Karpas-422 (cell line): ENCODE data around the gene USP24. TPM values are rescaled to one million over a fixed set of nuclear protein-coding genes. Genes with fewer than 3 reads are reported as not detected.
"Not testable (repeated sequence)": the region's sequence is repeated elsewhere in the genome, so short reads cannot be mapped to it uniquely, and the experiment has no call there.

Experiments used
- DNase-seq: peaks from one replicate; pipeline ENCODE4 v3.0.0-alpha.2; 2015
- H2AFZ ChIP-seq: fragments of 200-600 bp; sonication (generic); 2 replicates; pipeline ENCODE4 v1.6.1; 2014; ENCODE audit warnings: antibody characterized with exemption, low read length, mixed read lengths
- H3K27ac ChIP-seq: fragments of 200-600 bp; sonication (generic); 2 replicates; pipeline ENCODE4 v1.5.1; 2014; ENCODE audit warnings: mild to moderate bottlenecking, low read length, moderate library complexity
- H3K27me3 ChIP-seq: fragments of 200-600 bp; sonication (generic); 2 replicates; pipeline ENCODE4 v1.6.1; 2014; ENCODE audit warnings: low read length, mixed read lengths
- H3K36me3 ChIP-seq: fragments of 200-600 bp; sonication (generic); 2 replicates; pipeline ENCODE4 v1.6.1; 2014; ENCODE audit warnings: low read length, mixed read lengths; ENCODE audit not compliant: insufficient read depth
- H3K4me1 ChIP-seq: fragments of 200-600 bp; sonication (generic); 2 replicates; pipeline ENCODE4 v1.6.1; 2014; ENCODE audit warnings: mild to moderate bottlenecking, low read length, mixed read lengths
- H3K4me2 ChIP-seq: fragments of 200-600 bp; sonication (generic); 2 replicates; pipeline ENCODE4 v1.6.1; 2014; ENCODE audit warnings: low read length, low read depth, mild to moderate bottlenecking; ENCODE audit not compliant: poor library complexity, severe bottlenecking
- H3K4me3 ChIP-seq: fragments of 200-600 bp; sonication (generic); 2 replicates; pipeline ENCODE4 v1.5.1; 2014; ENCODE audit warnings: mild to moderate bottlenecking, antibody characterized with exemption, low read length, mixed read lengths
- H3K79me2 ChIP-seq: fragments of 200-600 bp; sonication (generic); 2 replicates; pipeline ENCODE4 v1.6.1; 2014; ENCODE audit warnings: mild to moderate bottlenecking, low read length, mixed read lengths
- H3K9ac ChIP-seq: fragments of 200-600 bp; sonication (generic); 2 replicates; pipeline ENCODE4 v1.6.0; 2014; ENCODE audit warnings: low read length
- H3K9me2 ChIP-seq: fragments of 200-600 bp; sonication (generic), shearing (Covaris generic); replicated peaks from 2 replicates; pipeline ENCODE4 v1.6.0; 2014; ENCODE audit warnings: mild to moderate bottlenecking, low read length, moderate library complexity; ENCODE audit not compliant: insufficient read depth
- H3K9me3 ChIP-seq: fragments of 300-700, 200-600 bp; sonication (generic); 2 replicates; pipeline ENCODE4 v1.6.1; 2014; ENCODE audit warnings: low read length, mixed read lengths
- H4K20me1 ChIP-seq: fragments of 200-600 bp; sonication (generic); 2 replicates; pipeline ENCODE4 v1.6.1; 2014; ENCODE audit warnings: mild to moderate bottlenecking, antibody characterized with exemption, low read length, low read depth; ENCODE audit not compliant: insufficient read depth
- total RNA-seq: library from RNA; depleted of rRNA; stranded (reverse); fragments of >200 nt; shearing (Covaris generic); gene quantifications from 2 replicates; pipeline ENCODE4 v1.2.3, GENCODE V29; 2014; ENCODE audit warnings: low replicate concordance

USP24 gene
- total RNA-seq, 1 experiment from 2014 or later: 89.8 TPM

GRCh38 chr1:55199735-55200134 lies 15.4 kb downstream of the USP24 start:
- H4K20me1 ChIP-seq: peaks cover 12% of the 10 kb centered on the region; the same call in 1 of the 2 replicates

GRCh38 chr1:55198044-55198443 lies 17.1 kb downstream of the USP24 start:
- Histone ChIP-seq H3K9ac (no peak overlapping the region), H3K27ac (no peak overlapping the region), H3K79me2 (peaks cover 99% of the 10 kb centered on the region), H3K9me2 (no peaks in the 10 kb centered on the region), H3K36me3 (peaks cover 22% of the 10 kb centered on the region; the same call in 1 of the 2 replicates), H3K27me3 (no peaks in the 10 kb centered on the region), H3K9me3 (no peaks in the 10 kb centered on the region), H3K4me2 (no peak overlapping the region), H2AFZ (no peak overlapping the region), H3K4me1 (peaks cover 6% of the 10 kb centered on the region), H3K4me3 (no peak overlapping the region), H4K20me1 (peaks cover 11% of the 10 kb centered on the region; the same call in 1 of the 2 replicates)
- DNase-seq: no peak

More at GRCh38 chr1:55199735-55200134, 15.4 kb downstream of the USP24 start:
- not testable (repeated sequence) for H3K9ac ChIP-seq, H3K9me3 ChIP-seq, H3K4me3 ChIP-seq, DNase-seq, H3K9me2 ChIP-seq, H3K4me2 ChIP-seq, H2AFZ ChIP-seq, H3K27me3 ChIP-seq, H3K27ac ChIP-seq
- Histone ChIP-seq H3K4me1 (peaks cover 16% of the 10 kb centered on the region), H3K36me3 (peaks cover 22% of the 10 kb centered on the region), H3K79me2 (peaks cover 99% of the 10 kb centered on the region)

- H3K4me3 ChIP-seq: no peak overlapping the region
- no peak overlapping the region for H3K27ac ChIP-seq
- H2AFZ ChIP-seq: no peak overlapping the region
- H3K36me3 ChIP-seq: peaks cover 19% of the 10 kb centered on the region; the same call in 1 of the 2 replicates
- H3K27me3 ChIP-seq: no peaks in the 10 kb centered on the region
- peaks cover 6% of the 10 kb centered on the region for H3K4me1 ChIP-seq
- peaks cover 6% of the 10 kb centered on the region; the same call in 1 of the 2 replicates for H4K20me1 ChIP-seq
- peaks cover 99% of the 10 kb centered on the region for H3K79me2 ChIP-seq
- no peak overlapping the region for H3K4me2 ChIP-seq
- no peak overlapping the region for H3K9ac ChIP-seq
- H3K9me2 ChIP-seq: no peaks in the 10 kb centered on the region
- no peaks in the 10 kb centered on the region for H3K9me3 ChIP-seq
- DNase-seq: no peak
Measured at GRCh38 chr1:55197099-55197498, 18.1 kb downstream of the USP24 start.

- no peaks in the 10 kb centered on the region for H3K27me3 ChIP-seq
- H3K9ac ChIP-seq: no peak overlapping the region
- H3K4me3 ChIP-seq: no peak overlapping the region
- peaks cover 99% of the 10 kb centered on the region for H3K79me2 ChIP-seq
- peaks cover 19% of the 10 kb centered on the region; the same call in 1 of the 2 replicates for H3K36me3 ChIP-seq
- H3K4me1 ChIP-seq: peaks cover under 1% of the 10 kb centered on the region
- peaks cover under 1% of the 10 kb centered on the region; the same call in 1 of the 2 replicates for H4K20me1 ChIP-seq
- no peak for DNase-seq
- H3K9me3 ChIP-seq: no peaks in the 10 kb centered on the region
- no peaks in the 10 kb centered on the region for H3K9me2 ChIP-seq
- no peak overlapping the region for H2AFZ ChIP-seq
- no peak overlapping the region for H3K27ac ChIP-seq
- H3K4me2 ChIP-seq: no peak overlapping the region
Measured at GRCh38 chr1:55196433-55197035, 18.6 kb downstream of the USP24 start.

- H3K27ac ChIP-seq: no peak overlapping the region
- peaks cover 99% of the 10 kb centered on the region for H3K79me2 ChIP-seq
- no peak overlapping the region for H3K4me3 ChIP-seq
- no peaks in the 10 kb centered on the region for H3K4me1 ChIP-seq
- H3K36me3 ChIP-seq: peaks cover 16% of the 10 kb centered on the region; the same call in 1 of the 2 replicates
- no peak overlapping the region for H3K4me2 ChIP-seq
- no peak for DNase-seq
- H2AFZ ChIP-seq: no peak overlapping the region
- no peaks in the 10 kb centered on the region for H3K9me2 ChIP-seq
- no peaks in the 10 kb centered on the region for H4K20me1 ChIP-seq
- H3K27me3 ChIP-seq: no peaks in the 10 kb centered on the region
- no peaks in the 10 kb centered on the region for H3K9me3 ChIP-seq
- H3K9ac ChIP-seq: no peak overlapping the region
Measured at GRCh38 chr1:55195521-55196233, 19.5 kb downstream of the USP24 start.

- H4K20me1 ChIP-seq: no peaks in the 10 kb centered on the region
Measured at GRCh38 chr1:55194851-55195250, 20.3 kb downstream of the USP24 start.

GRCh38 chr1:55192093-55192492 lies 23.1 kb downstream of the USP24 start:
- peaks cover 98% of the 10 kb centered on the region for H3K79me2 ChIP-seq
- H2AFZ ChIP-seq: no peak overlapping the region
- H3K9me3 ChIP-seq: peaks cover 9% of the 10 kb centered on the region
- H3K4me3 ChIP-seq: no peak overlapping the region
- H3K27ac ChIP-seq: no peak overlapping the region
- no peak overlapping the region for H3K9ac ChIP-seq
- no peaks in the 10 kb centered on the region for H3K9me2 ChIP-seq
- no peaks in the 10 kb centered on the region for H3K4me1 ChIP-seq
- no peaks in the 10 kb centered on the region for H3K27me3 ChIP-seq
- peaks cover 19% of the 10 kb centered on the region; the same call in 1 of the 2 replicates for H3K36me3 ChIP-seq
- H4K20me1 ChIP-seq: no peaks in the 10 kb centered on the region
- H3K4me2 ChIP-seq: no peak overlapping the region
- no peak for DNase-seq

More at GRCh38 chr1:55194851-55195250, 20.3 kb downstream of the USP24 start:
- H3K79me2 ChIP-seq: peaks cover 98% of the 10 kb centered on the region
- no peaks in the 10 kb centered on the region for H3K9me2 ChIP-seq
- peaks cover 11% of the 10 kb centered on the region; the same call in 1 of the 2 replicates for H3K36me3 ChIP-seq
- H3K4me3 ChIP-seq: no peak overlapping the region
- no peaks in the 10 kb centered on the region for H3K9me3 ChIP-seq
- no peak overlapping the region for H3K27ac ChIP-seq
- H3K9ac ChIP-seq: no peak overlapping the region
- H2AFZ ChIP-seq: no peak overlapping the region
- H3K27me3 ChIP-seq: no peaks in the 10 kb centered on the region
- no peaks in the 10 kb centered on the region for H3K4me1 ChIP-seq
- no peak overlapping the region for H3K4me2 ChIP-seq
- DNase-seq: no peak

- not testable (repeated sequence) for H2AFZ ChIP-seq, H3K9ac ChIP-seq, DNase-seq, H3K4me1 ChIP-seq, H3K9me2 ChIP-seq, H3K27ac ChIP-seq, H3K9me3 ChIP-seq, H3K4me2 ChIP-seq, H3K4me3 ChIP-seq, H3K27me3 ChIP-seq, H4K20me1 ChIP-seq
- peaks cover 22% of the 10 kb centered on the region; the same call in 1 of the 2 replicates for H3K36me3 ChIP-seq
- H3K79me2 ChIP-seq: peaks cover 98% of the 10 kb centered on the region
Measured at GRCh38 chr1:55191219-55191952, 23.8 kb downstream of the USP24 start.
